Measurements from ENCODE around the gene GPR137B. TPM values are rescaled to one million over a fixed set of nuclear protein-coding genes. Genes with fewer than 3 reads are reported as not detected.

The GPR137B gene
- total RNA-seq, 1 experiment from 2014 or later: 11.4 TPM

GRCh38 chr1:236127045-236127444 is 15.3 kb upstream of the GPR137B start:
- Histone ChIP-seq H3K36me3 (ENCODE audit: control insufficient read depth in 1 of 2, insufficient read depth in 2 of 2, low read length in 2 of 2) (no peaks in the 10 kb centered on the region), H3K4me1 (ENCODE audit: control insufficient read depth in 1 of 2, insufficient read depth in 2 of 2, low read length in 2 of 2) (no peaks in the 10 kb centered on the region), H3K9ac (ENCODE audit: low read length) (no peak overlapping the region), H3K4me2 (ENCODE audit: low read length) (no peak overlapping the region), H3K27me3 (ENCODE audit: insufficient read depth, low read length) (no peaks in the 10 kb centered on the region), H2AFZ (ENCODE audit: low read depth, low read length, poor library complexity, severe bottlenecking) (no peak overlapping the region), H3K27ac (ENCODE audit: low read depth, low read length) (no peak overlapping the region), H3K9me3 (ENCODE audit: control insufficient read depth in 1 of 2, insufficient read depth in 1 of 2, low read depth in 1 of 2, low read length in 2 of 2) (no peaks in the 10 kb centered on the region), H3K79me2 (ENCODE audit: insufficient read depth, low read length) (no peaks in the 10 kb centered on the region), H4K20me1 (ENCODE audit: insufficient read depth) (no peaks in the 10 kb centered on the region), H3K4me3 (replicated peaks in 1 of 2; ENCODE audit: low read depth in 1 of 2, low read length in 2 of 2) (no peak overlapping the region), H3K9me2 (ENCODE audit: insufficient read depth) (no peaks in the 10 kb centered on the region)
- ATAC-seq: no peak
- ChIA-PET RAD21 (ENCODE audit: low non-redundant PET in 1 of 2, low total read pairs in 2 of 2, uncharacterized antibody in 2 of 2, unreplicated experiment in 2 of 2) (no interaction called here), POLR2A (no interaction called here), CTCF (interaction anchor here (1.3 kb wide), 1 partner anchor 10 kb away, joined by 4 read pairs; no protein-coding TSS in a partner anchor)
- TF ChIP-seq, protein P1, sequence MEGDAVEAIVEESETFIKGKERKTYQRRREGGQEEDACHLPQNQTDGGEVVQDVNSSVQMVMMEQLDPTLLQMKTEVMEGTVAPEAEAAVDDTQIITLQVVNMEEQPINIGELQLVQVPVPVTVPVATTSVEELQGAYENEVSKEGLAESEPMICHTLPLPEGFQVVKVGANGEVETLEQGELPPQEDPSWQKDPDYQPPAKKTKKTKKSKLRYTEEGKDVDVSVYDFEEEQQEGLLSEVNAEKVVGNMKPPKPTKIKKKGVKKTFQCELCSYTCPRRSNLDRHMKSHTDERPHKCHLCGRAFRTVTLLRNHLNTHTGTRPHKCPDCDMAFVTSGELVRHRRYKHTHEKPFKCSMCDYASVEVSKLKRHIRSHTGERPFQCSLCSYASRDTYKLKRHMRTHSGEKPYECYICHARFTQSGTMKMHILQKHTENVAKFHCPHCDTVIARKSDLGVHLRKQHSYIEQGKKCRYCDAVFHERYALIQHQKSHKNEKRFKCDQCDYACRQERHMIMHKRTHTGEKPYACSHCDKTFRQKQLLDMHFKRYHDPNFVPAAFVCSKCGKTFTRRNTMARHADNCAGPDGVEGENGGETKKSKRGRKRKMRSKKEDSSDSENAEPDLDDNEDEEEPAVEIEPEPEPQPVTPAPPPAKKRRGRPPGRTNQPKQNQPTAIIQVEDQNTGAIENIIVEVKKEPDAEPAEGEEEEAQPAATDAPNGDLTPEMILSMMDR (IDR thresholded peaks at IDR 0.05 in 2 of 3, conservative IDR thresholded peaks at IDR 0.05 in 1 of 3; ENCODE audit: borderline replicate concordance in 1 of 3, insufficient read depth in 1 of 3, low read depth in 2 of 3, low read length in 2 of 3): no peak
- no peak for TF ChIP-seq ATF3 (IDR thresholded peaks at IDR 0.05)
- TF ChIP-seq CBX3 (IDR thresholded peaks at IDR 0.05; ENCODE audit: low read depth): no peak
- TF ChIP-seq, protein P2, sequence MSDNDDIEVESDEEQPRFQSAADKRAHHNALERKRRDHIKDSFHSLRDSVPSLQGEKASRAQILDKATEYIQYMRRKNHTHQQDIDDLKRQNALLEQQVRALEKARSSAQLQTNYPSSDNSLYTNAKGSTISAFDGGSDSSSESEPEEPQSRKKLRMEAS (IDR thresholded peaks at IDR 0.05): no peak
- TF ChIP-seq CEBPB (IDR thresholded peaks at IDR 0.05; ENCODE audit: low read depth): no peak
- TF ChIP-seq, protein P3, sequence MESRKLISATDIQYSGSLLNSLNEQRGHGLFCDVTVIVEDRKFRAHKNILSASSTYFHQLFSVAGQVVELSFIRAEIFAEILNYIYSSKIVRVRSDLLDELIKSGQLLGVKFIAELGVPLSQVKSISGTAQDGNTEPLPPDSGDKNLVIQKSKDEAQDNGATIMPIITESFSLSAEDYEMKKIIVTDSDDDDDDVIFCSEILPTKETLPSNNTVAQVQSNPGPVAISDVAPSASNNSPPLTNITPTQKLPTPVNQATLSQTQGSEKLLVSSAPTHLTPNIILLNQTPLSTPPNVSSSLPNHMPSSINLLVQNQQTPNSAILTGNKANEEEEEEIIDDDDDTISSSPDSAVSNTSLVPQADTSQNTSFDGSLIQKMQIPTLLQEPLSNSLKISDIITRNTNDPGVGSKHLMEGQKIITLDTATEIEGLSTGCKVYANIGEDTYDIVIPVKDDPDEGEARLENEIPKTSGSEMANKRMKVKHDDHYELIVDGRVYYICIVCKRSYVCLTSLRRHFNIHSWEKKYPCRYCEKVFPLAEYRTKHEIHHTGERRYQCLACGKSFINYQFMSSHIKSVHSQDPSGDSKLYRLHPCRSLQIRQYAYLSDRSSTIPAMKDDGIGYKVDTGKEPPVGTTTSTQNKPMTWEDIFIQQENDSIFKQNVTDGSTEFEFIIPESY (IDR thresholded peaks at IDR 0.05; ENCODE audit: extremely low read depth, insufficient replicate concordance, low read length): no peak
- no peak for TF ChIP-seq POLR2AphosphoS5 (IDR thresholded peaks at IDR 0.05; ENCODE audit: low read depth, low read length)
- TF ChIP-seq EZH2phosphoT487 (IDR thresholded peaks at IDR 0.05; ENCODE audit: borderline replicate concordance): no peak
- TF ChIP-seq EZH2 (IDR thresholded peaks at IDR 0.05): no peak
- no peak for TF ChIP-seq ZNF274 (IDR thresholded peaks at IDR 0.05; ENCODE audit: low read depth, low read length)
- TF ChIP-seq, protein P4, sequence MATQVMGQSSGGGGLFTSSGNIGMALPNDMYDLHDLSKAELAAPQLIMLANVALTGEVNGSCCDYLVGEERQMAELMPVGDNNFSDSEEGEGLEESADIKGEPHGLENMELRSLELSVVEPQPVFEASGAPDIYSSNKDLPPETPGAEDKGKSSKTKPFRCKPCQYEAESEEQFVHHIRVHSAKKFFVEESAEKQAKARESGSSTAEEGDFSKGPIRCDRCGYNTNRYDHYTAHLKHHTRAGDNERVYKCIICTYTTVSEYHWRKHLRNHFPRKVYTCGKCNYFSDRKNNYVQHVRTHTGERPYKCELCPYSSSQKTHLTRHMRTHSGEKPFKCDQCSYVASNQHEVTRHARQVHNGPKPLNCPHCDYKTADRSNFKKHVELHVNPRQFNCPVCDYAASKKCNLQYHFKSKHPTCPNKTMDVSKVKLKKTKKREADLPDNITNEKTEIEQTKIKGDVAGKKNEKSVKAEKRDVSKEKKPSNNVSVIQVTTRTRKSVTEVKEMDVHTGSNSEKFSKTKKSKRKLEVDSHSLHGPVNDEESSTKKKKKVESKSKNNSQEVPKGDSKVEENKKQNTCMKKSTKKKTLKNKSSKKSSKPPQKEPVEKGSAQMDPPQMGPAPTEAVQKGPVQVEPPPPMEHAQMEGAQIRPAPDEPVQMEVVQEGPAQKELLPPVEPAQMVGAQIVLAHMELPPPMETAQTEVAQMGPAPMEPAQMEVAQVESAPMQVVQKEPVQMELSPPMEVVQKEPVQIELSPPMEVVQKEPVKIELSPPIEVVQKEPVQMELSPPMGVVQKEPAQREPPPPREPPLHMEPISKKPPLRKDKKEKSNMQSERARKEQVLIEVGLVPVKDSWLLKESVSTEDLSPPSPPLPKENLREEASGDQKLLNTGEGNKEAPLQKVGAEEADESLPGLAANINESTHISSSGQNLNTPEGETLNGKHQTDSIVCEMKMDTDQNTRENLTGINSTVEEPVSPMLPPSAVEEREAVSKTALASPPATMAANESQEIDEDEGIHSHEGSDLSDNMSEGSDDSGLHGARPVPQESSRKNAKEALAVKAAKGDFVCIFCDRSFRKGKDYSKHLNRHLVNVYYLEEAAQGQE (IDR thresholded peaks at IDR 0.05; ENCODE audit: low read depth): no peak
- no peak for TF ChIP-seq YY1 (IDR thresholded peaks at IDR 0.05; ENCODE audit: extremely low read depth, insufficient replicate concordance, low read depth, low read length)
- TF ChIP-seq RAD21 (IDR thresholded peaks at IDR 0.05; ENCODE audit: low read depth): no peak
- TF ChIP-seq SP1 (IDR thresholded peaks at IDR 0.05; ENCODE audit: low read depth): no peak
- no peak for TF ChIP-seq EGR1 (IDR thresholded peaks at IDR 0.05; ENCODE audit: low read depth)
- no peak for TF ChIP-seq SRF (IDR thresholded peaks at IDR 0.05; ENCODE audit: low read depth)
- no peak for TF ChIP-seq JUND (IDR thresholded peaks at IDR 0.05)
- TF ChIP-seq ELF1 (IDR thresholded peaks at IDR 0.05; ENCODE audit: borderline replicate concordance, low read depth): no peak
- DNase-seq (ENCODE audit: low read depth, low spot score): no peak
- intact Hi-C loops (cut with micrococcal nuclease): no loop called here
- no TSS peak for BruUV-seq (replicated peaks)

All from HCT116 (cell line).